NCI-H146 (cell line): ENCODE measurements around the gene ATXN1.

Source experiments
- DNase-seq: peaks from one replicate; lab custom pipeline; 2025; lab: John Stamatoyannopoulos, UW

The ATXN1 gene

GRCh38 chr6:16305246-16305725 is 456.0 kb downstream of the ATXN1 start:
- DNase-seq, result no peak

- DNase-seq, result peak; percentile 69
Measured at GRCh38 chr6:16302721-16303552, 458.3 kb downstream of the ATXN1 start.

- peak; percentile 43 for DNase-seq
Measured at GRCh38 chr6:16301511-16301910, 459.7 kb downstream of the ATXN1 start.

- DNase-seq, result no peak
Measured at GRCh38 chr6:16299861-16300260, 461.4 kb downstream of the ATXN1 start.

- DNase-seq, result no peak
Measured at GRCh38 chr6:16296061-16296670, 465.1 kb downstream of the ATXN1 start.

GRCh38 chr6:16295471-16295870 is 465.8 kb downstream of the ATXN1 start:
- no peak for DNase-seq

DNA sequence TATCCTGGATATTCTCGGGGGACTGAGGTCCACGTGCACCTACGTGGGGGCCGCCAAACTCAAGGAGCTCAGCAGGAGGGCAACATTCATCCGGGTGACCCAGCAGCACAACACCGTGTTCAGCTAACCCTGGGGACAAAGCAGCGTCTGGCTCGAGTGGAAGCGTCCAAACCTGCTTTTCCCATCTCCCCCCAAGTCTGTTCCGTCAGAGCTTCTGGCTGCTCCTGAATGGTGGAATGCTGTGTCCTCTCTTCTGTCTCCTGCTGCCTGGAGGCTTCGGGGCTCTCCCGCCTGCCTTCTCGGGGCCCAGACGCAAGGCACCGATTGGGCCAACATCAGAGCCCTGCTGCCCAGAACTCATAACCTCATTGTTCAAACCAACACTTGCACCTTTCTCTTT is 466.2 kb downstream of the ATXN1 start:
- no peak for DNase-seq

GRCh38 chr6:16294371-16294770 is 466.9 kb downstream of the ATXN1 start:
- no peak for DNase-seq

DNA sequence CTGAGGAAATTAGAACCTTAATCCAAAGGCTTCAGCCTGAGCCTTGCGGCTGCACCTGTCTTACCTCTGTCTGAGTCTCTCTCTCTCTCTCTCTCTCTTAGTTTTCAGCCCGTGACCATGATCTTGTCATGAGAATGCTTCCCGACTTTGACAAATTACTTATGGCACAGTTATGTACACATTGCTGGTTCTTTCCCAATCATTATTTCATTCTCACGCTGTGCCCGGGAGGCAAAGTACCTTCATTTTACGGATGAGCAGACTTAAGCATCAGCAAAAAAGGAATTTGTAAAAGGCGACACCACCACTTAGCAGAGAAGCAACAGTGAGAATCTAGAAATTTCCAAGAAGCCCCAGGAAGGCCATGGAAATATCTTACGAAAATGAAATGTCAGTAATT is 468.3 kb downstream of the ATXN1 start:
- DNase-seq, result no peak

DNA sequence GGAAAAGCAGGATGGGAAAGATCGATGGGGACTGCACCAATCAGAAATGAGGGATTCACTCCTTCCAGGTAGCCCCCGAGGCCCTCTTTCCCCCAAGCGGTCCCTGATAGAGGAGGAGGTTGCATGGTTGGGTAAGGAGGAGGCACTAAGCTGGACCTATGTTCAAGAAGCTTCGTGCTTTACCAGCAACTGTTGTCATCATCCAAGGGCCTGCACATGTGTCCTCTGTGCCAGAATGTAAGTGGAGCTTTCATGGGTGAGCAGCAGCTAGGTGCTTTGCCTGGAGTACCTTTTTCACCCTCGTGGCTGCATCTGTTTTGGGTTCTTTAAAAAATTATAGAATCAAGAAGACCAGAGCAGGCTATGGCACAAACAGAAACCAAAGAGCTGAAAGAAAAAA is 468.8 kb downstream of the ATXN1 start:
- DNase-seq, result no peak

DNA sequence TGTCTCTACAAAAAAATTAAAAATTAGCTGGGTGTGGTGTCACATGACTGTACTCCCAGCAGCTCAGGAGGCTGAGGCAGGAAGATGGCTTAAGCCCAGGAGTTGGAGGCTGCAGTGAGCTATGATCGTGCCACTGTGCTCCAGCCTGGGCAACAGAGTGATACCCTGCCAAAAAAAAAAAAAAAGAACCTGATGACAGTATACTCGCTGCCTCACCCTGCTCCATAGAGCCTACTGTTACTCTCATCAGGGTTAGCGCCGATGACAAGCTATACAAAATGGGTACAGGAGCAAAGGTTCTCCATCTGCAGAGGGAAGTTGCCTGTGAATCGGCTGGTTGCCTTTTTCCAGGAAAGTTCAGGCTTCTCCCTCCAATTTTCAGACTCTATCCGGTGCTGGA is 469.5 kb downstream of the ATXN1 start:
- DNase-seq, result no peak

GRCh38 chr6:16288163-16288562 is 473.1 kb downstream of the ATXN1 start:
- no peak for DNase-seq

- DNase-seq, result peak; percentile 58
Measured at GRCh38 chr6:16286151-16286522, 475.1 kb downstream of the ATXN1 start.

- no peak for DNase-seq
Measured at GRCh38 chr6:16285467-16286150, 475.7 kb downstream of the ATXN1 start.

DNA sequence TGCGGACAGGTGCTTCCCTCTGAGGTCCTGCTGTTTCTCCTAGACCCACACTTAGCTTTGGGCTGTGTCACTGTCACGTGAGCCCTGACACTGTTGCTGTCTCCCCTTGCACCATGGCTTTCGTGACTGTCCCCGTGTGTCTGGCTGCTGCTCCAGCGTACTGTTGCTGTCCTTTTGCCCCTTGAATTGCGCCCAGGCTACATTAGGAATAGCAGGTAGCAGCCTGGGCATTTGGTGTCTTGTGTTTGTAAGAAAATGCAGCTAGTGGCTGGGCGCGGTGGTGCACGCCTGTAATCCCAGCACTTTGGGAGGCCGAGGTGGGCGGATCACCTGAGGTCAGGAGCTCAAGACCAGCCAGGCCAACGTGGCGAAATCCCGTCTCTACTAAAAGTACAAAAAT is 476.8 kb downstream of the ATXN1 start:
- DNase-seq, result no peak

GRCh38 chr6:16282370-16282769 is 478.9 kb downstream of the ATXN1 start:
- DNase-seq, result no peak

DNA sequence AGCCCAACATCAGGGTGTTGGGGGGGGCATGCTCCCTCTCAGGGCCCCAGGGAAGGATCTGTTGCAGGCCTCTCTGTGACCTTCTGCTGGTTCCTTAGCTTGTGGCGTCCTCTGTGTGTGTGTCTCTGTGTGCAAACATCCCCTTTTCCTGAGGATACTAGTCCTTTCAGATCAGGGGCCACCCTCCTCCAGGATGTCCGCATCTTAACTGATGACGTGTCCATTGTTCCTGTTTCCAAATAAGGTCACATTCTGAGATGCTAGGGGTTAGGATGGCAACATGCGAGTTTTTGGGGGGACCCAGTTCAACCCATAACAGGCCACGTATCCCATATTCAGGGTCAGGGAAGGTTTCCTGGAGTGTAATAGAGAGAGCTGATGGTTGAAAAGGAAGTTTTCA is 482.0 kb downstream of the ATXN1 start:
- no peak for DNase-seq

DNA sequence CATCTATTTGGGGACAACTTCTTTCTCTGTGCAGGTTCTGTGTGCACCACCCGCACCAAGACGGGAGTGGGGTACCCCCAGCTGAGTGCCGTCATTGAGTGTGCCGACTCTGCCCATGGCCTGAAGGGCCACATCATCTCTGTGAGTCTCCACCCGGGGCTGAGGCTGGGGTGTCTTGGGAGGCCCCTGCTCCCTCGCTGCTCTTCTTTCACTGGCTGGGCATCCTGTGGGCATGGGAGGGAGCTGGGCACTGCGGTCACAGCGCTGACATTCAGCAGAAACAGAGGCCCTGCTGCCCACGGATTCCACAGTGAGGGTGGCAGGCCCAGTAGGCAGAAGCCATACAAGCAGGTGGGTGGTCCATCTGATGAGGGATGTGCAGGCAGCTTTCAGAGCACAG is 482.5 kb downstream of the ATXN1 start:
- DNase-seq, result no peak

- no peak for DNase-seq
Measured at GRCh38 chr6:16278048-16278724, 483.1 kb downstream of the ATXN1 start.

- DNase-seq, result peak; percentile 28
Measured at GRCh38 chr6:16277101-16277981, 483.9 kb downstream of the ATXN1 start.

DNA sequence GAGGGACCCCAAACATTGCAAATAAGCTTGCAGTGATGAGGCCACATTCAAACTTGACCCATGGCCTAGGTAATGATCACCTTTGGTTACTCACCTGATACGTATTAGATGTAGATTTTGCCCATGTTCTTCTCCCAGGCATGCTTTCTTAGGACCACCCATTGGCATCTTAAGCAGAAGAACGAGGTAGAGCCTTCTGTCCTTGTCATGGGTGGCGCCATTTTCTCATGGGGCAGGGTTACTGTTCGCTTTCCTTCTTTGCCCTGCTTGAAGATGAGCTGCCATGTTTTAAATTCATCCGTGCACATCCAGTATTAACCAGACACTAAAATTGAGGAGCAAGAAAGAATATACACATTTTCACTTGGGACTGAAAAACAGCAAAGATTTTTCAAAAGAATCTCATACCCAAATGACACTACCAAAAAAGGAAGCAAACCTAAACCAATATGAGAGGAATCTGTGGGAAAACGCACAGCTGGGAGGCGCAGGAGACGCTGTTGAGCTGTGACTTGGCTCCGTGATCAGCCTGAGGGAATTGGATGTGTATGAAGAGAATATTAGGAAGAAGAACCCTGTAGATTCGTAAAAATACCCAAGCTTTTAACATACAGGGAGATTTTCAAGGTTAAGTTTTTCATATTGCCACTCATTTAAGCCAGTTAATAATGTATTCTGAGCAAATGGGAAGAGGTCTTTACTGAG is 486.2 kb downstream of the ATXN1 start:
- DNase-seq, result no peak
